NAMALWA (cell line): ENCODE results near the gene PGAP6.

Experiments used
- DNase-seq: peaks from one replicate; pipeline ENCODE4 v3.0.0-alpha.2; 2015; ENCODE audit warnings: low spot score

The PGAP6 gene

DNA sequence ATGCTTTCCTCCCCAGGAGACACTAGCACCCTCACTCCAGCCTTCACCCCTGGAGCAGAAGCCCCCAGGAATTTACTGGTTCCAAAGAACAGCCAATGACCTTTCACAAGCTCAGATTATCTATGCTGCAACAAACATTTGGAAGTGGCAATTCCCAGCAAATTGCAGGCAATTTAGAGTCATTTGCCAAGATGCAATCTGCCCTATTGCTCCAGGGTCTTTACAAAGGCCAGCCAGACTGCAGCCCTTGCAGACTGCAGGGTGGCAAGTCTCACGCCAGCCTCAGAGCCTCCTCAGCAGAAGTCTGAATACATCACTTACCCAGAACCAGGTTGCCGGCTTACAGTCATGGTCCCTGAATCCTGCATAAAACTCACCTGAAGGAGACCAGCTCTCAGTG is 51.0 kb downstream of the PGAP6 start:
- DNase-seq: no peak

GRCh38 chr16:325375-326145 is 56.2 kb downstream of the PGAP6 start:
- no peak for DNase-seq

DNA sequence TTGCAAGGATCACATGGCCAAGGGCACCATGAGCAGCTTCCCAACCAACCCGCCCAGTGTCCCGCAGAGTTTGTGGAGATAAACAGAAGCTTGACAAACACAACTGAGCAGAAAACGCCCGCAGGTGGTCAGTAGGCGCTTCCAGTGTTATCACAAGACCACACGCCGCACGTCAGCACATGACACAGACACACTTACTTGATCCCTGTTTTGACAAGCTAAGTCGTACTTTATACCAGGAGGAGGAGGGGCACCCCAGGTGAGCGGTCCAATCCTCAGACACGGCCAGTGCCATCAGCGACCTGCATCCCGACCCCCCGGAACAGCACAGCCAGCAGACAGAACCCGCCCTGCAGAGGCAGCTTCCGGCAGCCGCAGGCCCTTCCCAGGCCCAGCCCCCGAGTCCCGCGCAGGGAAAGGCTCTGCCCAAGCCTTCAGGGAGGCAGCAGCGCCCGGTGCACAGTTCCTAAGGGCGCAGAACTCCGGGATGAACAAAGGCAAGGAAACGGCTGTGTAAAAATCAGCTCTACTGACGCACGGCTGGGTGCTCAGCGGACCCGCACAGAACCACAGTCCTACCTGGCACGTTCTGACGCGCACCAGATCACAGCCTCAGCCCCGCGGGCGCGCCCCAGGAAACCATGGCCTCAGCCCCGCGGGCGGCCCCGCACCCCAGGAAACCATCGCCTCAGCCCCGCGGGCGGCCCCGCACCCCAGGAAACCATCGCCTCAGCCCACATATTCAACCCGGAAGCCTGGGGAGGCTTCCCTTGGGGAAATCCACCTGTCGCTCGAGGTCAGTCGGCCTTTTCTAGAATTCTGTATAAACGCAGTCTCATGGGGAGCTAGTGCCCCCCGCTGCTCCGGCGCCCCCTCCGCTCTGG is 57.1 kb downstream of the PGAP6 start:
- no peak for DNase-seq

- DNase-seq: no peak
These were observed 57.7 kb downstream of the PGAP6 start for GRCh38 chr16:324201-324450.

DNA sequence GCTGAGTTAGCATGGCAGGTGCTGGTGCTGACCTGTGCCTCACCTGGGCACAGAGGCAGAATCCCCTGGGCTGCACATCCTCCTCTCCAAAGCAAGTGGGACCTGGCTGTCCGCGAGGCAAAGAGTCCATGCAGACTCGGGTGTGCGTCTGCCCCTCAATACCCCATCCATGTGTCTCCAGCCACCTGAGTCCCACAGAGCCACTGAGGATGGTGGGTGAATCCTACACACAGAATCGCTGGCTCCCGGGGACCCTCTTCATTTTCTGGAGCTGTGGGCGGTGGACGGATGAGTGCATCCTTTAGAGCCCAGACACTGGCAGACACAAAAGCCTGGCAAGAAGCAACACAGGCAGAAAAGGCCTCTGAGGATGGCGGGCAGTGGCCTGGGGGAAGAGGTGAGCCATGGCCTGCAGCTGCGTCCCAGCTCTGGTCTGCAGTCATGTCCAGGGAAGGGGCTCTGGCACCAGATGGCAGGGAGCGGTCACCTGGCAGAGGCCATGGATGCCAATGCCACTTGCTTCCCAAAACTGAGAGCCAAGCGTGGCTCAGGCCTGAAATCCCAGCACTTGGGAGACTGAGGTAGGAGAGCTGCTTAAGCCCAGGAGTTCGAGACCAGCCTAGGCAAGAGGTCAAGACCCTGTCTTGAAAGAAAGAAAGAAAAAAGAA is 59.2 kb downstream of the PGAP6 start:
- DNase-seq: no peak

DNA sequence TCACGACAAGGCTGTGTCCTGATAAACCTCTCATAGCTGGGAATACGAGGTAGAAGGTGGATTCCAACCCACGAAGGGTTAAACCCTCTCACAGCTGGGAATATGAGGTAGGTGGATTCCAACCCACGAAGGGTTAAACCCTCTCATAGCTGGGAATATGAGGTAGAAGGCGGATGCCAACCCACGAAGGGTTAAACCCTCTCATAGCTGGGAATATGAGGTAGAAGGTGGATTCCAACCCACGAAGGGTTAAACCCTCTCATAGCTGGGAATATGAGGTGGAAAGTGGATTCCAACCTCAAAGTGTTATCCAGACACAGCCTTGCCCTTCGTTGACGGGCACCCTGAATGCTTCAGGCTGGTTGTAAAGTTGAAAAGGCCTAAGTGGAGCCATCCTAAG is 60.2 kb downstream of the PGAP6 start:
- no peak for DNase-seq
